ENCODE data around the gene NEK1.

The NEK1 gene

GRCh38 chr4:169601016-169601771 lies 11.2 kb downstream of the NEK1 start:
- no peak overlapping the region for H3K4me3 ChIP-seq (ENCODE audit: low read depth, low read length)
- no peak for DNase-seq (ENCODE audit: low read depth)
- no peak for TF ChIP-seq CTCF (IDR thresholded peaks at IDR 0.05; ENCODE audit: control insufficient read depth, extremely low read depth, insufficient read depth)

GRCh38 chr4:169594560-169595195 lies 17.7 kb downstream of the NEK1 start:
- no peak for TF ChIP-seq CTCF (IDR thresholded peaks at IDR 0.05; ENCODE audit: control insufficient read depth, extremely low read depth, insufficient read depth)
- no peak for DNase-seq (ENCODE audit: low read depth)
- H3K4me3 ChIP-seq (ENCODE audit: low read depth, low read length) = no peak overlapping the region

- TF ChIP-seq CTCF (IDR thresholded peaks at IDR 0.05; ENCODE audit: control insufficient read depth, extremely low read depth, insufficient read depth) = no peak
- H3K4me3 ChIP-seq (ENCODE audit: low read depth, low read length) = no peak overlapping the region
- no peak for DNase-seq (ENCODE audit: low read depth)
Observed at GRCh38 chr4:169593050-169593560, 19.3 kb downstream of the NEK1 start.

- H3K4me3 ChIP-seq (ENCODE audit: low read depth, low read length) = no peak overlapping the region
- no peak for DNase-seq (ENCODE audit: low read depth)
- no peak for TF ChIP-seq CTCF (IDR thresholded peaks at IDR 0.05; ENCODE audit: control insufficient read depth, extremely low read depth, insufficient read depth)
Observed at GRCh38 chr4:169583563-169583962, 28.8 kb downstream of the NEK1 start.

- DNase-seq (ENCODE audit: low read depth) = no peak
- no peak overlapping the region for H3K4me3 ChIP-seq (ENCODE audit: low read depth, low read length)
- TF ChIP-seq CTCF (IDR thresholded peaks at IDR 0.05; ENCODE audit: control insufficient read depth, extremely low read depth, insufficient read depth) = no peak
Observed at GRCh38 chr4:169582706-169583105, 29.7 kb downstream of the NEK1 start.

- TF ChIP-seq CTCF (IDR thresholded peaks at IDR 0.05; ENCODE audit: control insufficient read depth, extremely low read depth, insufficient read depth) = no peak
- DNase-seq (ENCODE audit: low read depth) = no peak
- H3K4me3 ChIP-seq (ENCODE audit: low read depth, low read length) = no peak overlapping the region
Observed at GRCh38 chr4:169582203-169582602, 30.2 kb downstream of the NEK1 start.

All from LNCaP clone FGC (cell line).